IPS-11a (cell line): ENCODE data around the gene FLRT2.

Experiments
- H3K4me3 ChIP-seq: one replicate; pipeline ENCODE4 v1.5.1; 2013; ENCODE audit warnings: low read depth, low read length, control low read depth

Gene FLRT2

GRCh38 chr14:85529803-85530574 lies at the start of gene FLRT2:
TSS of gene FLRT2 (plus strand) at chr14:85530144. CDS start at chr14:85621515, 91,371 bp downstream.
- H3K4me3 ChIP-seq, result peak within 1 kb of the TSS; percentile 72

GRCh38 chr14:85481471-85481870 lies 48.5 kb upstream of the FLRT2 start:
- H3K4me3 ChIP-seq, result no peak overlapping the region

GRCh38 chr14:85482552-85482951 lies 47.4 kb upstream of the FLRT2 start:
- H3K4me3 ChIP-seq, result no peak overlapping the region

- no peak overlapping the region for H3K4me3 ChIP-seq
These were observed 46.9 kb upstream of the FLRT2 start for GRCh38 chr14:85483037-85483436.

GRCh38 chr14:85483652-85484051 lies 46.3 kb upstream of the FLRT2 start:
- no peak overlapping the region for H3K4me3 ChIP-seq

GRCh38 chr14:85487215-85487614 lies 42.7 kb upstream of the FLRT2 start:
- H3K4me3 ChIP-seq, result no peak overlapping the region

- H3K4me3 ChIP-seq, result no peak overlapping the region
These were observed 28.2 kb upstream of the FLRT2 start for GRCh38 chr14:85501751-85502150.

GRCh38 chr14:85508863-85509262 lies 21.1 kb upstream of the FLRT2 start:
- no peak overlapping the region for H3K4me3 ChIP-seq

GRCh38 chr14:85512451-85512850 lies 17.5 kb upstream of the FLRT2 start:
- H3K4me3 ChIP-seq, result no peak overlapping the region

GRCh38 chr14:85514487-85514886 lies 15.5 kb upstream of the FLRT2 start:
- H3K4me3 ChIP-seq, result no peak overlapping the region

GRCh38 chr14:85516239-85517113 lies 13.5 kb upstream of the FLRT2 start:
- H3K4me3 ChIP-seq, result no peak overlapping the region

GRCh38 chr14:85517114-85517688 lies 12.7 kb upstream of the FLRT2 start:
- no peak overlapping the region for H3K4me3 ChIP-seq

- H3K4me3 ChIP-seq, result no peak overlapping the region
These were observed 10.2 kb upstream of the FLRT2 start for GRCh38 chr14:85519661-85520305.

GRCh38 chr14:85520581-85520980 lies 9.4 kb upstream of the FLRT2 start:
- no peak overlapping the region for H3K4me3 ChIP-seq

GRCh38 chr14:85523624-85524023 lies 6.3 kb upstream of the FLRT2 start:
- no peak overlapping the region for H3K4me3 ChIP-seq

- H3K4me3 ChIP-seq, result no peak overlapping the region
These were observed 2.9 kb upstream of the FLRT2 start for GRCh38 chr14:85527006-85527405.

GRCh38 chr14:85527445-85528035 lies 2.4 kb upstream of the FLRT2 start:
- H3K4me3 ChIP-seq, result no peak overlapping the region

- H3K4me3 ChIP-seq, result peak overlapping the region; percentile 47
These were observed 1.7 kb upstream of the FLRT2 start for GRCh38 chr14:85528080-85528896.

GRCh38 chr14:85528897-85529631 lies 880 bp upstream of the FLRT2 start:
- peak overlapping the region; percentile 47 for H3K4me3 ChIP-seq
